Stomach smooth muscle (tissue), 2 donors: ENCODE data around the gene NAPG.
A peak's percentile ranks its signal among the peaks of the same experiment; 100 is the strongest.

Experiments used
- H3K27ac ChIP-seq: one replicate; pipeline ENCODE4 v1.7.0; 2013; ENCODE audit warnings: mild to moderate bottlenecking, low read length, inconsistent platforms
- H3K27me3 ChIP-seq, 2 donors: one replicate each; pipeline ENCODE4 v1.7.0; 2013; ENCODE audit warnings: low read length in 2 of 2; ENCODE audit not compliant: insufficient read depth in 2 of 2, control insufficient read depth in 1 of 2
- H3K36me3 ChIP-seq, 2 donors: one replicate each; pipeline ENCODE4 v1.7.0; 2013; ENCODE audit warnings: low read length in 2 of 2; ENCODE audit not compliant: control insufficient read depth in 2 of 2, insufficient read depth in 2 of 2
- H3K4me1 ChIP-seq: one replicate; pipeline ENCODE4 v1.7.0; 2013; ENCODE audit warnings: low read length; ENCODE audit not compliant: control insufficient read depth, insufficient read depth
- H3K4me3 ChIP-seq, 2 donors: one replicate each; pipeline ENCODE4 v1.7.0; 2013; ENCODE audit warnings: low read length in 2 of 2
- H3K9ac ChIP-seq, 2 donors: one replicate each; pipeline ENCODE4 v1.7.0; 2013; ENCODE audit warnings: low read length in 2 of 2, mild to moderate bottlenecking in 1 of 2
- H3K9me3 ChIP-seq, 2 donors: one replicate each; pipeline ENCODE4 v1.7.0; 2013; ENCODE audit warnings: low read length in 2 of 2; ENCODE audit not compliant: control insufficient read depth in 2 of 2
- donor health status: healthy.
- donor health status: Pancreatic carcinoma.

NAPG gene

DNA sequence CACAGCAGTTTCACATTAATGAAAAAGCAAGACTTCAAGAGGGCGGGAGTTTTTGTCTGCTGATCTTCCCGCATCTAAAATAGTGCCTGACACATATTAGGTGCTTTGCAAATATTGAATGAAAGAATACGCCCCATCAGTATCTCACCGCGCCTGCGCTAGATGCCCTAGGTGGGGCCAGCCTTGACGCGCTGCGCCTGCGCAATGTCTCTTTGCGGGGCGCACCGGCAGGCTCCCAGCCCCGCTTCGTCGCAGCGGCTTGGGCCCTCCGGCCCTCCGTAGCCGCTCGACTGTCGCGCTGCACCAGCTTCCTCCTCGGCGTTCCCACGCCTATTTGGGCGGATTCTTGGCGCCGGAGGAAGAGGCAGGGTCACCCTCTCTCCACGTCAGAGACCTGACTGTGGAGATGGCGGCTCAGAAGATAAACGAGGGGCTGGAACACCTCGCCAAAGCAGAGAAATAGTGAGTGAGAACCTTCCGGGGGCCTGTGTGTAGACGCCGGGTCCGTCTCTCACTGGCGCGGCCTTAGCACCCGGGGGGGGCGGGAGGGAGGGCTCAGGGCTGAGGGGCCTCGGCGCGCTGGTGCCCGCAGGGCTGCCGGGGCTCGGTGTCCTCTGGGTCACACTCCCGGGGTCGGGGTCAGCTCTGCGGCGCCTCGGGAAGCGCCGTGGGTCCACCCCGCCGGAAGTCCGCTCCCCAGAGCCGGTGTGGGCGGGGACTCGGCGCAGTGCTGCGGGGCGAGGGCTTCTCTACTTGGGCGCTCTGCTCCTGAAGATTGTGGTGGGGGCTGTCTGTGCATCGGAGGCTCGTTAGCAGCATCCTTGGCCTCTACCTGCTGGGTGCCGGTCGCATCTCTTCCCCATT, at the start of gene NAPG:
Gene NAPG (plus strand): TSS at position 331 of the 864 bp plus-strand sequence. CDS start 76 bp downstream, at position 407.
- H3K4me3 ChIP-seq: peak within 1 kb of the TSS; percentile 91 to 94
- no peaks in the 10 kb centered on the region for H3K36me3 ChIP-seq
- no peaks in the 10 kb centered on the region for H3K9me3 ChIP-seq
- no peaks in the 10 kb centered on the region for H3K27me3 ChIP-seq
- H3K9ac ChIP-seq: peak within 1 kb of the TSS; percentile 68 to 90
- peak within 1 kb of the TSS; percentile 66 for H3K27ac ChIP-seq
- peaks cover 10% of the 10 kb centered on the region for H3K4me1 ChIP-seq

DNA sequence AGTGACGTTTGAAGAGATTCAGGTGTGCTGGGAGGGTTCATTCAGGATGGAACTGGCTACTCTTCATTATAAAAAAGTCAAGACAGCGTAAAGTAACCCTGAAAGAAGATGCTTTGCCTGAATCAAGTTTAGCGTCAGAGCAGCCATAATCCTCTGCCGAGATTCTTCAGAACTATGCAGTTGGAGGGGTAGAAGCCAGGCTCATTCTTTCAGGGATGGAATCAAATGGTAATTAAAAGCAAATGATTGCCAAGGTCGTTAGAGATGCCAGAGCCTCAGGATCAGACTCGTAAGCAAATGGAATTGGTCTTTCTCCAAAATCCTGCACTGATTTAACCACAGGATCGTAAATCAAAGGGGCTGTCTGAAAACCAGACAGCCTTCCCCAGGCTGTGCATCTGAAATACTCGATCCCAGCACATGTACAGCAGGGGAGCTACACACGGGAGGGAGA, 49.5 kb upstream of the NAPG start:
- Histone ChIP-seq H3K27me3 (no peaks in the 10 kb centered on the region), H3K4me1 (peaks cover 22% of the 10 kb centered on the region), H3K9me3 (no peaks in the 10 kb centered on the region), H3K36me3 (peaks cover 18 to 24% of the 10 kb centered on the region in 2 donors), H3K9ac (peak overlapping the region in 1 of 2 donors; percentile 24), H3K27ac (peak overlapping the region; percentile 49), H3K4me3 (peak overlapping the region; percentile 5 to 22)

DNA sequence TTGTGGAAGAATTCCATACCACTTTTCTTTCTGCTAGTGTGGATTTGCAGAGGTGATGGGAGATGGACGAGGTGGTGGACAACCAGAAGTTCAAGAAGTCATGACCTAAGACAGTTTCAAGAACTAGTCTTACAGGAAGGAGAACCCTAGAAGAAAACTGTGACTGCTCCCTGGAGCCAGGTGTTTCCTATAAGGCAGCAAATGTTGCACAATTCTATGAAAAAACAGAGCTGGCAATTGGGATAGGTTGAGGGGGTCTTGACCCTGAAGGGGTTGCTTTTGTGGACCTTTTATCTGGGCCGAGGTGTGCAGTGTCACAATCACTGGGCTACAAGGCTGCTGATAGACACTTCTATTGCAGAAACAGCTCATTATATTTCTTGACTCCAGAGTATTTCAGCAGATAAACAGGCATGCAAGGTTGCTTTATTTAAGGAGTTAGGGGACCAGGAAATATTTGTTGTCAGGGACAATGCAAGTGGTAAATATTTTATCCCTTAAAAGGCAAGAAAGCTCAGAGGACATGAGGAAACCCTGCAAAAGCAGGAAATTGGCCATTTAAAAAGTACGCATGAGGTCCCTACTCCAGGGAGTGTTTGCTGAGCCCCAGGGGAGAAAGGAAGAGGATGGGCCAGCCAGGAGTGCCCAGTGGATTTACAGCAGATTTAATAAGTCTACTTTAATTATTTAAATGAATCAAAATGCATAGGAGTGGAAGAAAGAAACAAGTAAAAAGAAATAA, 48.5 kb upstream of the NAPG start:
- H3K27ac ChIP-seq: peak overlapping the region; percentile 49
- peaks cover 10 to 15% of the 10 kb centered on the region in 2 donors for H3K36me3 ChIP-seq
- no peak overlapping the region for H3K4me3 ChIP-seq
- H3K9me3 ChIP-seq: no peaks in the 10 kb centered on the region
- peaks cover 22% of the 10 kb centered on the region for H3K4me1 ChIP-seq
- no peak overlapping the region for H3K9ac ChIP-seq
- H3K27me3 ChIP-seq: no peaks in the 10 kb centered on the region

DNA sequence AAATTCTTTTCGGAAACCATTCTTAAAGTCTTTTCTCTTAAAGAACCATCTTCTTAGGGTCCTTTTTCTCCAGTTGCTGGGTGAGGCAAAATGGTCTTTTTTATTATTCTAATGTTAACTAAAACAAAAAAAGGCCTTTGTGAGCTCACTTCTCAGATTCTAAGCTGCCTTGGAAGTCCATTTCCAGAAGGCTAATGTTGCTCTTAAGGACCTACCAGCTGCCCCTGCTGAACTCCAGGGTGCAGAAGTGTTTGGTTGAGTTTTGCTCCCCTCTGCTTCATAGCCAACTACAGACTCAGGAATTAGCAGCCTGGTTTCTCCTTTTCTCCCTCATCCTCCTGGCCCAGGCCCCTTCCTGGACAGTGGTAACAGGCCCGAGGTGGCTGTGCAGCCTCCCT, 48.0 kb upstream of the NAPG start:
- Histone ChIP-seq H3K9me3 (no peaks in the 10 kb centered on the region), H3K36me3 (peaks cover 6 to 10% of the 10 kb centered on the region in 2 donors), H3K27ac (no peak overlapping the region), H3K27me3 (no peaks in the 10 kb centered on the region), H3K9ac (no peak overlapping the region), H3K4me3 (no peak overlapping the region), H3K4me1 (peaks cover 22% of the 10 kb centered on the region)

DNA sequence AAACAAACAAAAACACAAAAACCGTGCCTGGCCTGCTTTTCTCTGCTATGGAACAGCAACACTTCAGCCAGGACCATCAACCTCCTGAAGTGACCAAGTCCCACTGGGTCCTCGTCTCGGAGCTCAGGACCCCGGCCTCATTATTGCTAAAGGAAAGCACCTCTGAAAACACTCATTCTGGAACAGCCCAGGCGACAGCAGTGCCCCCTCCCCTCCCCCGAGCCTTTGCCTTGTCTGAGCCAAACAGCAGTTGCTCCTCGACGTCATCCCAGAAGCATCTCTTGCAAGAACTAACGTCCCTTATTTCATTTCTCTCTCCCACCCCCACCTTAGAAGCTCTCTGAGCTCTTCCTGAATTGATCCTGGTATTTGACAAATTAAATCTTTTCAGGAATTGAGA, 44.0 kb upstream of the NAPG start:
- H3K4me1 ChIP-seq: peaks cover 19% of the 10 kb centered on the region
- no peak overlapping the region for H3K27ac ChIP-seq
- H3K9ac ChIP-seq: no peak overlapping the region
- peaks cover 13 to 29% of the 10 kb centered on the region in 2 donors for H3K36me3 ChIP-seq
- no peaks in the 10 kb centered on the region for H3K9me3 ChIP-seq
- H3K27me3 ChIP-seq: no peaks in the 10 kb centered on the region
- H3K4me3 ChIP-seq: no peak overlapping the region

DNA sequence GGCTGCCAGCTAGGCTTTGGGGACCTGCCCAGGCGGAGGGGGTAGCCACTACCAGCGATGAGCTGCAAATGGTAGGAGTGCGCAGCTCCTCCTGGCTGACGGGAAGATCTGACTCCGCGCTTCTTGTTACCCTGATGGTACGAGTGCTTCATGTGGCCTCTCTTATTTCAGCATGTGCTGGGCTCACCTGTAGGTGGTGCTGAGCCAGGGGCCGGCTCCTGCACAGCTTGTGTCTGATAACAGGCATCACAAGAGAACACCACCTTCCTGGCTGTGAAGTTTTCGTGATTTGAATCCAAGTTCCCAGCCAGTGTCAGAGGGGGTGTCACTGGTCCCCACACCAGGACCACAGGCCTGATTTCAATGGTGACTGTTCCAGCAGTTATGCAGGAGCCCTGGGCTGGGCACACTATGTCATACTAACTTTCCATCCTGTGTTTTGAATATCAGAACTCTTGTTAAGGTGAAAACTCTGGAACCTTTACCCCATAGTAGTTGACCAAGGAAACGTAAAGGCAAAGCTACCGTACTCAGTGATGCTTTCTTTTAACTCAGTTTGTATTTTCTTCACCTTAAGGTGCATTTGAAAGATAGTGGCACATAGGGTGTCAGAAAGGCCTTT, 43.4 kb upstream of the NAPG start:
- Histone ChIP-seq H3K9ac (no peak overlapping the region), H3K27me3 (no peaks in the 10 kb centered on the region), H3K27ac (no peak overlapping the region), H3K4me1 (peaks cover 15% of the 10 kb centered on the region), H3K36me3 (peaks cover 13 to 32% of the 10 kb centered on the region in 2 donors), H3K9me3 (no peaks in the 10 kb centered on the region), H3K4me3 (no peak overlapping the region)

DNA sequence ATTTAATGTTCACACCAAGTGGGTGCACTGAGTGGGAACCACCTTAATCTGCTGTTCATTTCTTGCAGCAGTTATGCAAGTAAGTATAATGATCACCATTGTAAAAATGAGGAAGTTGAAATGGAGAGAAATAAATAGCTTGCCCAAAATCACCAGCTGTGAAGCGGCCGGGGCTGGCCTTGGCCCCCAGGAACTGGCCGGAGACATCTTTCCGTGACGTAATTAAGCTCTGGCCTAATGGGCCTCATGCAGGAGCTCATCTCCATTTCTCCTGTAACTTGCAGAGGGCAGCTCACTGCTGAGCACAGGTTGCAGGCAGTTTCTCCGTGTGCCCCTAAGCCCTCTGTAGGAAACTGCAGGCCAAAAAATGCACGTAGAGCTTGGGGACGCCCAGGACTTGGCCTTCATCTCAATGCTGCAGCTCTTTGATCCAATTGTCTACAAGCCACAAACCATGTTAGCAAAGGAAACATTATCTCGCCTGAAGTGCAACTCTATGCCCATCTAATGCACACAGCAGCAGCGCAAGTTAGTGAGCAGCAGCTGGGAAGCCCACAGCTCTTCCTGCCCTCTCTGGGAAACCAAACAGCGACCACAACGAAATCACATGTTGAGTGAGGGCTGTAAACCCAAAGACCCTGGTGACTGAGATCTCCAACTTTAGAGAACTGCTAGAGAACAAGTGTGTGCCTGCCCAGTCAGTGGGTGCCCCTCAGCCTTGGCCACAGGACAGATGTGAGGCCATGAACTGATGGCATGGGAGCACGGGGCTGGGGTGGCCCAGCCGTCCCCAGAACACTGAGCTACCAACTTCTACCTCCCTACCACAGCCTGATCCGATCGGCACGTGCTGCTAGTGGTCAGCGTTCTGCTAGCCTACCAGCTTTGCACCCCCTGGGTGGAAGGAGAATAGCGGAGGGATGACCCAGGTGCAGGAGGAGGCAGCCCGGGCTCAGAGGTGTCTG, 42.6 kb upstream of the NAPG start:
- Histone ChIP-seq H3K4me3 (no peak overlapping the region), H3K27ac (no peak overlapping the region), H3K9ac (no peak overlapping the region), H3K27me3 (no peaks in the 10 kb centered on the region), H3K4me1 (peaks cover 20% of the 10 kb centered on the region), H3K36me3 (peaks cover 12 to 32% of the 10 kb centered on the region in 2 donors), H3K9me3 (no peaks in the 10 kb centered on the region)

DNA sequence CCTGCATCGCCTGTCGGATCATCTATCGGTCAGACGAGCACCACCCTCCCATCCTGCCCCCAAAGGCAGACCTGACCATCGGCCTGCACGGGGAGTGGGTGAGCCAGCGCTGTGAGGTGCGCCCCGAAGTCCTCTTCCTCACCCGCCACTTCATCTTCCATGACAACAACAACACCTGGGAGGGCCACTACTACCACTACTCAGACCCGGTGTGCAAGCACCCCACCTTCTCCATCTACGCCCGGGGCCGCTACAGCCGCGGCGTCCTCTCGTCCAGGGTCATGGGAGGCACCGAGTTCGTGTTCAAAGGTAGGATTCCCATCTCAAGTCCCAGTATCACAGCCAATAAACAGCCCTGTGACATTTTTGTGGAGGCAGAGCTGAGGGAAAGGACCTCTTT, 40.4 kb upstream of the NAPG start:
- H3K36me3 ChIP-seq: peaks cover 17 to 31% of the 10 kb centered on the region in 2 donors
- H3K9ac ChIP-seq: no peak overlapping the region
- H3K4me1 ChIP-seq: peaks cover 27% of the 10 kb centered on the region
- no peaks in the 10 kb centered on the region for H3K27me3 ChIP-seq
- no peak overlapping the region for H3K4me3 ChIP-seq
- H3K27ac ChIP-seq: no peak overlapping the region
- H3K9me3 ChIP-seq: no peaks in the 10 kb centered on the region

DNA sequence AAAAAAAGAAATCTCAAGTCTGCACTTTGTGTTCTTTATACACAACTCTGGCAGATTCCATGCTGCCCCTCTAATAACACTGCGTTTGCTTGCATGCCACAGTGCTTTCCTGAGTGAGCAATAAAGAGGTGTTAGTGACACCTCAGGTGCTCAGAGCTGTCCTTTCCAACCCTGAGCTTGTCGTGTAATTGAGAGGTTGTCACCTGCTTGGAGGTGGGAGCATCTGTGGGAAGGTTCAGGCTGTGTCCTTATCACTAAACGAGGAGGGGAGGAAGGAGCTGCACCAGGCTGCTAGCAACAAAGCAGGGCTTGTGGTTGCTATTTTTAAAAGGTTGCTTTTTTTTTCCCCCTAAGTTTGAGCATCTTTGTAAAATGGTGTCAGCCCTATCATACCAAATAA, 39.5 kb upstream of the NAPG start:
- Histone ChIP-seq H3K9me3 (no peaks in the 10 kb centered on the region), H3K27ac (no peak overlapping the region), H3K4me1 (peaks cover 30% of the 10 kb centered on the region), H3K36me3 (peaks cover 17 to 31% of the 10 kb centered on the region in 2 donors), H3K27me3 (no peaks in the 10 kb centered on the region), H3K9ac (no peak overlapping the region), H3K4me3 (no peak overlapping the region)

DNA sequence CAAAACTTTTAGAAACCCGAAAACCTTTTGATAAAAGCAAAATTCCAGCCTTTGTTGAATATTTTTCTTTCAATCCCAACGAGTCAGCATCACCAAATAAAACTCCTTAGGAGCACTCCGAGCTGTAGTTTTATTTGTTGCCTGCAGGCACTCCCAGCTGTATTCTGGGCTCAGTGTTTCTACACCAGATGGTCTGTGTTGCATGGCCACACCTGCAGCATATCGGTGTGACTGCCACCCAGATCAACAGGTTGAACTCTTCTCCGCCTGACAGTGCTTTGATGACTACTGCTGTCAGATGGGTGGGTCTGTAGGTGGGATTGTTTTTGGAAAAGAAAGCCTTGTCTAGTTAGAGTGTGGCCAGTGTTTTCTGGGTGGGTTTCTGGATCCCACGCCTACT, 38.7 kb upstream of the NAPG start:
- peaks cover 30% of the 10 kb centered on the region for H3K4me1 ChIP-seq
- no peaks in the 10 kb centered on the region for H3K9me3 ChIP-seq
- no peaks in the 10 kb centered on the region for H3K27me3 ChIP-seq
- H3K27ac ChIP-seq: no peak overlapping the region
- H3K9ac ChIP-seq: no peak overlapping the region
- no peak overlapping the region for H3K4me3 ChIP-seq
- H3K36me3 ChIP-seq: peaks cover 17 to 31% of the 10 kb centered on the region in 2 donors
